Measurements from ENCODE around the gene VRK3.

- TF ChIP-seq EZH2 (IDR thresholded peaks at IDR 0.05; ENCODE audit: borderline replicate concordance, low read depth, low read length, poor library complexity, severe bottlenecking) (no peak), CTCF (conservative IDR thresholded peaks at IDR 0.05; ENCODE audit: low read depth, low read length) (no peak)
Measured at GRCh38 chr19:50042363-50043024, 17.3 kb upstream of the VRK3 start.

Measured in A673 (cell line).